GM21367 (cell line): Measurements from ENCODE around the gene BBS9.
A peak's percentile ranks its signal among the peaks of the same experiment; 100 is the strongest.

Source experiments
- ATAC-seq: cut with Tn5 transposase; IDR thresholded peaks from one replicate; pipeline ENCODE4 v1.9.1; 2021; ENCODE audit not compliant: unreplicated experiment

The BBS9 gene

GRCh38 chr7:33118383-33118782, 11.0 kb upstream of the BBS9 start:
- no peak for ATAC-seq

- ATAC-seq: no peak
These were observed 2.3 kb upstream of the BBS9 start for GRCh38 chr7:33127085-33127484.

- no peak for ATAC-seq
These were observed 754 bp upstream of the BBS9 start for GRCh38 chr7:33128631-33128989.

GRCh38 chr7:33129806-33130153, 416 bp downstream of the BBS9 start:
- no peak for ATAC-seq

- no peak for ATAC-seq
These were observed 820 bp downstream of the BBS9 start for GRCh38 chr7:33130184-33130583.

- ATAC-seq: no peak
These were observed 7.7 kb downstream of the BBS9 start for GRCh38 chr7:33137103-33137502.

- ATAC-seq: no peak
These were observed 13.2 kb downstream of the BBS9 start for GRCh38 chr7:33142585-33142984.

- no peak for ATAC-seq
These were observed 14.8 kb downstream of the BBS9 start for GRCh38 chr7:33143996-33144718.

GRCh38 chr7:33145156-33145555, 15.8 kb downstream of the BBS9 start:
- no peak for ATAC-seq

- no peak for ATAC-seq
These were observed 22.7 kb downstream of the BBS9 start for GRCh38 chr7:33152087-33152486.

GRCh38 chr7:33155811-33156210, 26.4 kb downstream of the BBS9 start:
- ATAC-seq: no peak

GRCh38 chr7:33156441-33156840, 27.1 kb downstream of the BBS9 start:
- no peak for ATAC-seq

GRCh38 chr7:33157311-33157710, 27.9 kb downstream of the BBS9 start:
- ATAC-seq: no peak

- no peak for ATAC-seq
These were observed 28.4 kb downstream of the BBS9 start for GRCh38 chr7:33157781-33158180.

GRCh38 chr7:33177876-33178275, 48.5 kb downstream of the BBS9 start:
- no peak for ATAC-seq

GRCh38 chr7:33179519-33179918, 50.2 kb downstream of the BBS9 start:
- no peak for ATAC-seq

GRCh38 chr7:33183504-33183903, 54.1 kb downstream of the BBS9 start:
- ATAC-seq: no peak

- ATAC-seq: no peak
These were observed 55.5 kb downstream of the BBS9 start for GRCh38 chr7:33184828-33185227.

- ATAC-seq: peak; percentile 73
These were observed 56.4 kb downstream of the BBS9 start for GRCh38 chr7:33185786-33186185.

GRCh38 chr7:33186192-33186591, 56.8 kb downstream of the BBS9 start:
- ATAC-seq: no peak

GRCh38 chr7:33190688-33191304, 61.4 kb downstream of the BBS9 start:
- no peak for ATAC-seq

GRCh38 chr7:33191340-33191739, 62.0 kb downstream of the BBS9 start:
- ATAC-seq: peak; percentile 70

GRCh38 chr7:33192695-33193291, 63.4 kb downstream of the BBS9 start:
- ATAC-seq: no peak
